ENCODE results near the gene GALNT18.

Gene GALNT18

GRCh38 chr11:11313426-11313825 is 308.4 kb downstream of the GALNT18 start:
- DNase-seq (ENCODE audit: low read depth in 3 of 3) = no peak

- no peak for DNase-seq (ENCODE audit: low read depth in 3 of 3)
Measured at GRCh38 chr11:11312738-11313137, 309.1 kb downstream of the GALNT18 start.

GRCh38 chr11:11311169-11311568 is 310.6 kb downstream of the GALNT18 start:
- no peak for DNase-seq (ENCODE audit: low read depth in 3 of 3)

- DNase-seq (ENCODE audit: low read depth in 3 of 3) = no peak
Measured at GRCh38 chr11:11309906-11310305, 311.9 kb downstream of the GALNT18 start.

GRCh38 chr11:11308249-11308648 is 313.6 kb downstream of the GALNT18 start:
- DNase-seq (ENCODE audit: low read depth in 3 of 3) = no peak

- no peak for DNase-seq (ENCODE audit: low read depth in 3 of 3)
Measured at GRCh38 chr11:11306855-11307254, 314.9 kb downstream of the GALNT18 start.

- DNase-seq (ENCODE audit: low read depth in 3 of 3) = no peak
Measured at GRCh38 chr11:11304550-11304949, 317.3 kb downstream of the GALNT18 start.

GRCh38 chr11:11302565-11302964 is 319.2 kb downstream of the GALNT18 start:
- no peak for DNase-seq (ENCODE audit: low read depth in 3 of 3)

GRCh38 chr11:11301212-11301611 is 320.6 kb downstream of the GALNT18 start:
- no peak for DNase-seq (ENCODE audit: low read depth in 3 of 3)

- no peak for DNase-seq (ENCODE audit: low read depth in 3 of 3)
Measured at GRCh38 chr11:11297578-11297977, 324.2 kb downstream of the GALNT18 start.

GRCh38 chr11:11296434-11296833 is 325.4 kb downstream of the GALNT18 start:
- DNase-seq (ENCODE audit: low read depth in 3 of 3) = no peak

- DNase-seq (ENCODE audit: low read depth in 3 of 3) = no peak
Measured at GRCh38 chr11:11294551-11294855, 327.3 kb downstream of the GALNT18 start.

GRCh38 chr11:11293798-11294550 is 327.8 kb downstream of the GALNT18 start:
- no peak for DNase-seq (ENCODE audit: low read depth in 3 of 3)

GRCh38 chr11:11292839-11293238 is 329.0 kb downstream of the GALNT18 start:
- no peak for DNase-seq (ENCODE audit: low read depth in 3 of 3)

- no peak for DNase-seq (ENCODE audit: low read depth in 3 of 3)
Measured at GRCh38 chr11:11291041-11292015, 330.5 kb downstream of the GALNT18 start.

GRCh38 chr11:11290354-11290753 is 331.5 kb downstream of the GALNT18 start:
- no peak for DNase-seq (ENCODE audit: low read depth in 3 of 3)

- DNase-seq (ENCODE audit: low read depth in 3 of 3) = no peak
Measured at GRCh38 chr11:11289669-11290068, 332.1 kb downstream of the GALNT18 start.

GRCh38 chr11:11288972-11289616 is 332.7 kb downstream of the GALNT18 start:
- DNase-seq (ENCODE audit: low read depth in 3 of 3) = no peak

- DNase-seq (ENCODE audit: low read depth in 3 of 3) = no peak
Measured at GRCh38 chr11:11284481-11284880, 337.3 kb downstream of the GALNT18 start.

GRCh38 chr11:11281626-11282025 is 340.2 kb downstream of the GALNT18 start:
- no peak for DNase-seq (ENCODE audit: low read depth in 3 of 3)

- no peak for DNase-seq (ENCODE audit: low read depth in 3 of 3)
Measured at GRCh38 chr11:11280826-11281225, 341.0 kb downstream of the GALNT18 start.

- DNase-seq (ENCODE audit: low read depth in 3 of 3) = no peak
Measured at GRCh38 chr11:11279956-11280689, 341.7 kb downstream of the GALNT18 start.

Measured in stimulated activated CD4-positive, alpha-beta T cell treated with anti-CD3 and anti-CD28 coated beads, TNF-alpha, amount 100 ng/mL, for 24 hours (primary cell).